AG09319 (cell line): ENCODE results near the gene ALDH4A1.

Source experiments
- DNase-seq: peaks from one replicate; pipeline ENCODE4 v3.0.0-alpha.2; 2010; ENCODE audit warnings: low read depth; ENCODE audit errors: extremely low read depth
- TF ChIP-seq, protein P1 (sequence below): IDR thresholded peaks from 2 replicates; pipeline ENCODE4 v1.5.1; 2011; ENCODE audit warnings: low read depth, mild to moderate bottlenecking, inconsistent platforms, low read length, moderate library complexity

Gene ALDH4A1

DNA sequence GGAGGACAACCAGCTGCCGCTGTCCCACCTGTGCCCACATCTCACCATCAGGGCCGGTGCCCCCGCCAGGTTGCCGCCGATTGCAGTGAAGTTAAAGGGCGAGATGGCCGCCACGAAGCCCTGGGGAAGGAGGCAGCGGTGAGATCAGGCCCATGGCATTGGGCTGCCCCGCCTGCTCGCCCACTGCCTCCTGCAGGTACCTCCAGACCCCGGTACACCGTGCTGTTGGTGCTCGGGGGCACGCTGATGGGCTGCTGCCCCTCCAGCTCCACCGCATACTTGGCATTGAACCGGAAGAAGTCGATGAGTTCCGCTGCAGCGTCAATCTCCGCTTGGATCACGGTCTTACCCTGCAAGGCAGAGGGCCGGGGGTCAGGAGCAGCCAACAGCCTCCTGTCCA is 19.3 kb downstream of the ALDH4A1 start:
- no peak for DNase-seq
- TF ChIP-seq, protein P1, sequence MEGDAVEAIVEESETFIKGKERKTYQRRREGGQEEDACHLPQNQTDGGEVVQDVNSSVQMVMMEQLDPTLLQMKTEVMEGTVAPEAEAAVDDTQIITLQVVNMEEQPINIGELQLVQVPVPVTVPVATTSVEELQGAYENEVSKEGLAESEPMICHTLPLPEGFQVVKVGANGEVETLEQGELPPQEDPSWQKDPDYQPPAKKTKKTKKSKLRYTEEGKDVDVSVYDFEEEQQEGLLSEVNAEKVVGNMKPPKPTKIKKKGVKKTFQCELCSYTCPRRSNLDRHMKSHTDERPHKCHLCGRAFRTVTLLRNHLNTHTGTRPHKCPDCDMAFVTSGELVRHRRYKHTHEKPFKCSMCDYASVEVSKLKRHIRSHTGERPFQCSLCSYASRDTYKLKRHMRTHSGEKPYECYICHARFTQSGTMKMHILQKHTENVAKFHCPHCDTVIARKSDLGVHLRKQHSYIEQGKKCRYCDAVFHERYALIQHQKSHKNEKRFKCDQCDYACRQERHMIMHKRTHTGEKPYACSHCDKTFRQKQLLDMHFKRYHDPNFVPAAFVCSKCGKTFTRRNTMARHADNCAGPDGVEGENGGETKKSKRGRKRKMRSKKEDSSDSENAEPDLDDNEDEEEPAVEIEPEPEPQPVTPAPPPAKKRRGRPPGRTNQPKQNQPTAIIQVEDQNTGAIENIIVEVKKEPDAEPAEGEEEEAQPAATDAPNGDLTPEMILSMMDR: no peak

DNA sequence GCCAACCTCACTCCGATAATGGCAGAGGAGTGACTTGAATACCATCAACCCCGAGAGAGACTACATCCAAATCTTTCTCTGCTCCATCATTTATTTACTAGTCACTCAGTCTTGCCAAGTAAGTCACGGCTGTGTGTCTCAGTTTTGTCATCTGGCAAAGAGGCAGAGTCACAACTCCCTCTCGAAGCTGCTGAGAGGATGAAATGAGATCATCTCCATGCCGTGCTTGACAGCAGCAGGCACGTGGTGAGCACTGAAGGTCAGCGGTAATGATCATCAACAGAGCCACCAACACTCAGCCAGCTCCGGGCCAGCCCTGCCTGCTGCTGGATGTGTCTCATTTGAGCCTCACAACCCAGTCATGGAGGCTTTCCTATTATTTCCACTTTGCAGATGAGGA is 19.9 kb downstream of the ALDH4A1 start:
- TF ChIP-seq, protein P1: no peak
- DNase-seq: no peak

DNA sequence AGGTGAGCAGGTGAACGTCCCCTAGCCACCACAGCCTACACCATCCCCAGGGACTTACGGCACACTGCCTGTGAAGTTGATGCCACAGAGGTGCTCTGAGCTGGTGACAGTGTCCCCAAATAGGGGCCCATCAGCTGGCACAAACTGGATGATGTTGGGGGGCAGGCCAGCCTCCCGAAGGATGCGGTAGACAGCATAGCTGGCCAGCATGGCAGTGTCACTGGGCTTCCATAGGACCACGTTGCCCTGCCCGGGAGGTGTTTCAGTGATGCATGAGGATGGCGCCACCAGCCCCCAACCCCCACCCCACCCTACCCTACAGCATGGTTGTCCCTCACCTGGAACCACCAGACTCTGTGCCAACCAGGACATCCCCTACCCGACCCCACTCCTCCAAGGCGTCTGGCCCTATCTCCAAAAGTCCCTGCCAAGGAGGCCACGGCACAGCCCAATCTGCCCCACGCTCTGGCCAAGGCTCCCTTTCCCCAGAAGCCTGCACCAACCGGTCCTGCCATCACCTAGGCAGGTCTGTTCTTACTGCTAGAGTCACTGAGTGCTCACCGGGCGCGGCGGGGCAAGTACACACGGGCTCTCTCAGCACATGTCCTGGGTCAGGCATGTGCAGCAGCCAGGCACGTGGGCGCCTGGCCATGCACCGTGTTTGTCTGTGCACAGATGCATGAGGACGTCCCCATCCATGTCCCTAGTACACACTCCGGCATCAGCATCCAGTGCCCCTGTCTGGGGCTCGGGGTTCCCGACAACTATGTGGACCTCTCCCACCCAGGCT is 20.5 kb downstream of the ALDH4A1 start:
- TF ChIP-seq, protein P1: no peak

DNA sequence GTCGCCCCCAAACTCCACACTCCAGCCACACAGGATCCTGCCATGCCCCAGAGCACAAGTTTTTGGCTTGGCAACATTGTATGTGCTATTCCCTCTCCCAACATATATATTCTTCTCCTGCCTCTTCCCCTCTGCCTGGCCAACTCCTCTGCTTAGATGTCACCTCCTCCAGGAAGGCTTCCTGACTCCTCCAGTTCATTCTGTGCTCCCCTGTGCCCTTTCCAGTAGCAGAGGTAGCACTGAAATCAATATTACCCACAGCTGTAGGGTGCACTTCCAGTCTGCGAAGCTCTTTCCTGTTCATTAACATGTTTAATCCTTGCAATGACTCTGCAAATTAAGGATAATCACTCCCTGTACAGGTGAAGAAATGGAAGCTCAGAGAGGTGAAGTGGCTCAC is 21.2 kb downstream of the ALDH4A1 start:
- DNase-seq: no peak
- TF ChIP-seq, protein P1: no peak

More for the DNA sequence above, 20.5 kb downstream of the ALDH4A1 start:
- DNase-seq: no peak

DNA sequence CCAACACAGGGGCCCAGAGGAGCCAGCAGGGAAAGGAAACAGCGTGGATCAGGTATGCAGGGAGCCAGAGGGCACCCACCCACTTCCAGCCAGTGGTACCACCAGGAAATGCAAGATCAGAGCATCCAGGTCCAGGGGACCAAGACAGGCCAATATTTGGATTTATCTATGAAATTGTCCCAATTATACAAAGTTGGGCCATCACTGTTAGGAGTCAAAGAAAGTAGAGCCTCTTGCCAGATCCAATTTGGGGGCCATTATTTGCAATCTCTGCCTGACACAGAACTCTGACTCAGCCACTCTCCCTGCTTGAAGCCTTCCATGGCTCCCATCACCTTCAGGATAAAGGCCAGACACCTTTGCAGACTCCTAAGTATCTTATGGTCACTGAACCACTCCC is 21.8 kb downstream of the ALDH4A1 start:
- no peak for DNase-seq
- TF ChIP-seq, protein P1: no peak

DNA sequence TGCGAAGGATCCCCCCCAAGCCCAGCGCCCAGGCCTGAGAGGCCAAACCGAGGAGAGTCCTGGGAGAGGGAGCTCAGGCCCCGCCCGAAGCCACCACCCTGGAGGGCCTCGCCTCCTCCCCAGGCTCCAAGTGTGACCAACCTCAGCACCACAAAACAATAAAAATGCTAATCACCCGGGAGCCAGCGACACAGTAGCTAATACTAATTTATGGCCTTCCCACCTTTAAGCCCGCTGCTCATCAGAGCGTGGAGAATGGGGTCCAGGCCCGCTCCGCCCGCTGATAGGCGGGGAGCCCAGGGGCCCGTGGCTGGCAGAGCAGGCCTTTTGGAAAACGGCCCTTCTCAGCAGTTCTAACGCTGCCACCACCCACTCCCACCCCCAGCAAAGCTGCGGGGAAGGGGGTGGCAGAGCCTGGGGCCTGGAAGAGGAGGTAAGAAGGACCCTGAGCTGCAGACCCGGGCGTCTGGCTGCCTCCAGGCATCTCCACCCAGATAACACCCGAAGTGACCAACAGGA is 22.5 kb downstream of the ALDH4A1 start:
- TF ChIP-seq, protein P1: no peak
- no peak for DNase-seq

DNA sequence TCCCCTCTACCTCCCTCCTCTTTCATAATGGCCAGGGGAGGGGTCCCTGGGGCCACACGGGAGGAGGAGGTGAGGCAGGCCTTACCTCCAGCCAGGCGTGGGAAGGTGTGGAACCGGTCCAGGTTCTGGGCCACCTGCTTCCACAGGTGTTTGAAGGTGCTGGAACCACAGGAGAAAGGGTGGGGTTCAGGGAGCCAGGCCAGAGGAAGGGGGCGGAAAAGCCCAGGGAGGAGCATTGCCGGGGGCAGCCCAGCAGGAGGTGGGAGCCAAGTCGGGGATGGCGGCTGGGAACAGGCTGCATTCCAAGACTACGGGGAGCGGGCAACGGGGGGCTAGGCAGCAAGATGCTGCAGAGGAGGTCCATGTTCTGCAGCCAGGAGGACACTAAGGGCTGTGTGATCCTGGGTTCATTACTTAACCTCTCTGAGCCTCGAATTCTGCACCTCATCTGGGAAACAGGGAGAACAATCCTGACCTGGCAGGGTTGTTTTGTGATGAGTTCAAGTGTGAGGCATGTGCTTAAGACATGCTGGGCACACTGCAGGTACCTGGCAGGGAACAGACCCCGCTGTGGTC is 23.1 kb downstream of the ALDH4A1 start:
- TF ChIP-seq, protein P1: no peak

More for the DNA sequence above, 23.1 kb downstream of the ALDH4A1 start:
- DNase-seq: no peak
